ENCODE data around the gene PCDH17. TPM values are rescaled to one million over a fixed set of nuclear protein-coding genes. Genes with fewer than 3 reads are reported as not detected.

Gene PCDH17
- total RNA-seq, 1 donor from 2014 or later: under 0.01 TPM

GRCh38 chr13:57675526-57675925 lies 44.0 kb downstream of the PCDH17 start:
- no peak overlapping the region for H3K4me3 ChIP-seq (ENCODE audit: low read depth, low read length)
- DNase-seq (ENCODE audit: low read depth) (no peak), FAIRE-seq (no peak)
- no peaks in the 10 kb centered on the region for H3K27me3 ChIP-seq (ENCODE audit: control insufficient read depth, insufficient read depth, low read length)
- no peaks in the 10 kb centered on the region for H3K36me3 ChIP-seq (ENCODE audit: control insufficient read depth, insufficient read depth, low read length)
- TF ChIP-seq CTCF (IDR thresholded peaks at IDR 0.05; ENCODE audit: insufficient read depth, low read length, severe bottlenecking): no peak

GRCh38 chr13:57680609-57681008 lies 49.1 kb downstream of the PCDH17 start:
- FAIRE-seq (no peak), DNase-seq (ENCODE audit: low read depth) (no peak)
- Histone ChIP-seq H3K27me3 (ENCODE audit: control insufficient read depth, insufficient read depth, low read length) (no peaks in the 10 kb centered on the region), H3K4me3 (ENCODE audit: low read depth, low read length) (no peak overlapping the region), H3K36me3 (ENCODE audit: control insufficient read depth, insufficient read depth, low read length) (no peaks in the 10 kb centered on the region)
- no peak for TF ChIP-seq CTCF (IDR thresholded peaks at IDR 0.05; ENCODE audit: insufficient read depth, low read length, severe bottlenecking)

- TF ChIP-seq CTCF (IDR thresholded peaks at IDR 0.05; ENCODE audit: insufficient read depth, low read length, severe bottlenecking): no peak
- no peak for FAIRE-seq
Measured at GRCh38 chr13:57682128-57682716, 50.7 kb downstream of the PCDH17 start.

GRCh38 chr13:57698851-57699250 lies 67.3 kb downstream of the PCDH17 start:
- H3K4me3 ChIP-seq (ENCODE audit: low read depth, low read length): no peak overlapping the region
- H3K27me3 ChIP-seq (ENCODE audit: control insufficient read depth, insufficient read depth, low read length): no peaks in the 10 kb centered on the region
- no peaks in the 10 kb centered on the region for H3K36me3 ChIP-seq (ENCODE audit: control insufficient read depth, insufficient read depth, low read length)
- TF ChIP-seq CTCF (IDR thresholded peaks at IDR 0.05; ENCODE audit: insufficient read depth, low read length, severe bottlenecking): no peak
- no peak for FAIRE-seq
- no peak for DNase-seq (ENCODE audit: low read depth)

More at GRCh38 chr13:57682128-57682716, 50.7 kb downstream of the PCDH17 start:
- Histone ChIP-seq H3K4me3 (ENCODE audit: low read depth, low read length) (no peak overlapping the region), H3K27me3 (ENCODE audit: control insufficient read depth, insufficient read depth, low read length) (no peaks in the 10 kb centered on the region), H3K36me3 (ENCODE audit: control insufficient read depth, insufficient read depth, low read length) (no peaks in the 10 kb centered on the region)
- no peak for DNase-seq (ENCODE audit: low read depth)

GRCh38 chr13:57704031-57704430 lies 72.5 kb downstream of the PCDH17 start:
- no peak for TF ChIP-seq CTCF (IDR thresholded peaks at IDR 0.05; ENCODE audit: insufficient read depth, low read length, severe bottlenecking)
- no peak for FAIRE-seq
- no peak for DNase-seq (ENCODE audit: low read depth)
- no peak overlapping the region for H3K4me3 ChIP-seq (ENCODE audit: low read depth, low read length)
- no peaks in the 10 kb centered on the region for H3K36me3 ChIP-seq (ENCODE audit: control insufficient read depth, insufficient read depth, low read length)
- no peaks in the 10 kb centered on the region for H3K27me3 ChIP-seq (ENCODE audit: control insufficient read depth, insufficient read depth, low read length)

GRCh38 chr13:57716295-57716694 lies 84.8 kb downstream of the PCDH17 start:
- Histone ChIP-seq H3K27me3 (ENCODE audit: control insufficient read depth, insufficient read depth, low read length) (no peaks in the 10 kb centered on the region), H3K36me3 (ENCODE audit: control insufficient read depth, insufficient read depth, low read length) (no peaks in the 10 kb centered on the region), H3K4me3 (ENCODE audit: low read depth, low read length) (no peak overlapping the region)
- no peak for FAIRE-seq
- peak; percentile 39 for DNase-seq (ENCODE audit: low read depth)
- peak; percentile 25 for TF ChIP-seq CTCF (IDR thresholded peaks at IDR 0.05; ENCODE audit: insufficient read depth, low read length, severe bottlenecking)

Measured in bronchial epithelial cell (primary cell).